C4-2B (cell line): ENCODE measurements around the gene NDUFB7.
"Not testable (repeated sequence)": the region's sequence is repeated elsewhere in the genome, so short reads cannot be mapped to it uniquely, and the experiment has no call there.

ENCODE experiments used
- H3K27ac ChIP-seq: fragments of 450-650 bp; 2 replicates; pipeline ENCODE4 v1.5.1; 2017
- CTCF ChIP-seq: fragments of 450-650 bp; conservative IDR thresholded peaks from 2 replicates; pipeline ENCODE4 v1.5.1; 2017; ENCODE audit warnings: mild to moderate bottlenecking
- ZFX ChIP-seq: fragments of 450-650 bp; IDR thresholded peaks from 2 replicates; pipeline ENCODE4 v1.6.1; 2017

The NDUFB7 gene

GRCh38 chr19:14611051-14611450 is 39.2 kb upstream of the NDUFB7 start:
- TF ChIP-seq ZFX (no peak), CTCF (no peak)
- no peak overlapping the region for H3K27ac ChIP-seq

GRCh38 chr19:14606627-14607026 is 34.8 kb upstream of the NDUFB7 start:
- TF ChIP-seq ZFX (no peak), CTCF (no peak)
- H3K27ac ChIP-seq = no peak overlapping the region

GRCh38 chr19:14603990-14604387 is 32.1 kb upstream of the NDUFB7 start:
- TF ChIP-seq ZFX = no peak
- TF ChIP-seq CTCF = no peak
- H3K27ac ChIP-seq = no peak overlapping the region

- H3K27ac ChIP-seq = no peak overlapping the region
- TF ChIP-seq CTCF (no peak), ZFX (no peak)
These were observed 27.8 kb upstream of the NDUFB7 start for GRCh38 chr19:14599548-14600147.

GRCh38 chr19:14595558-14595957 is 23.7 kb upstream of the NDUFB7 start:
- no peak overlapping the region; the same call in 1 of the 2 replicates for H3K27ac ChIP-seq
- TF ChIP-seq ZFX = no peak
- no peak for TF ChIP-seq CTCF

GRCh38 chr19:14589433-14589832 is 17.6 kb upstream of the NDUFB7 start:
- H3K27ac ChIP-seq = not testable (repeated sequence)

- not testable (repeated sequence) for H3K27ac ChIP-seq
These were observed 13.3 kb upstream of the NDUFB7 start for GRCh38 chr19:14585187-14585586.

- H3K27ac ChIP-seq = not testable (repeated sequence)
These were observed 12.5 kb upstream of the NDUFB7 start for GRCh38 chr19:14584372-14584771.

- no peak within 1 kb of the TSS for H3K27ac ChIP-seq
These were observed 11.1 kb upstream of the NDUFB7 start, which contains the start of gene CLEC17A for GRCh38 chr19:14582894-14583340. Gene CLEC17A (plus strand): TSS chr19:14583084. CDS start chr19:14583161, 77 bp downstream.

More at GRCh38 chr19:14582894-14583340, 11.1 kb upstream of the NDUFB7 start, which contains the start of gene CLEC17A:
- TF ChIP-seq ZFX (no peak), CTCF (no peak)
